Stimulated activated memory B cell treated with anti-CD40 and anti-IgM and Interleukin-4, amounts not matched to agents 10 μg/mL and 1 μg/mL and 100 μg/mL, for 72 hours (primary cell): ENCODE measurements around the gene COL18A1.
"Not testable (repeated sequence)": the region's sequence is repeated elsewhere in the genome, so short reads cannot be mapped to it uniquely, and the experiment has no call there.

Source experiments
- ATAC-seq: fragments of 150-1000 bp; cut with Tn5 transposase; 2 replicates; pipeline ENCODE4 v1.10.0; 2021
- H3K27ac Mint-ChIP-seq: one replicate; pipeline ENCODE4 v1.8.0; 2022; ENCODE audit warnings: mild to moderate bottlenecking, mixed read lengths
- H3K27me3 Mint-ChIP-seq: one replicate; pipeline ENCODE4 v1.8.0; 2022; ENCODE audit warnings: mixed read lengths
- H3K36me3 Mint-ChIP-seq: one replicate; pipeline ENCODE4 v1.8.0; 2022; ENCODE audit warnings: mixed read lengths
- H3K4me1 Mint-ChIP-seq: one replicate; pipeline ENCODE4 v1.8.0; 2022; ENCODE audit warnings: mixed read lengths
- H3K4me3 Mint-ChIP-seq: one replicate; pipeline ENCODE4 v1.8.0; 2022; ENCODE audit warnings: mild to moderate bottlenecking, moderate library complexity, mixed read lengths
- H3K9me3 Mint-ChIP-seq: one replicate; pipeline ENCODE4 v1.8.0; 2022; ENCODE audit warnings: mixed read lengths

The COL18A1 gene

GRCh38 chr21:45440736-45441350 is 35.9 kb downstream of the COL18A1 start:
- H3K9me3 Mint-ChIP-seq: peaks cover 3% of the 10 kb centered on the region
- peaks cover 8% of the 10 kb centered on the region for H3K4me1 Mint-ChIP-seq
- no peak for ATAC-seq
- no peak overlapping the region for H3K27ac Mint-ChIP-seq
- H3K27me3 Mint-ChIP-seq: peaks cover 32% of the 10 kb centered on the region
- H3K36me3 Mint-ChIP-seq: no peaks in the 10 kb centered on the region
- no peak overlapping the region for H3K4me3 Mint-ChIP-seq

DNA sequence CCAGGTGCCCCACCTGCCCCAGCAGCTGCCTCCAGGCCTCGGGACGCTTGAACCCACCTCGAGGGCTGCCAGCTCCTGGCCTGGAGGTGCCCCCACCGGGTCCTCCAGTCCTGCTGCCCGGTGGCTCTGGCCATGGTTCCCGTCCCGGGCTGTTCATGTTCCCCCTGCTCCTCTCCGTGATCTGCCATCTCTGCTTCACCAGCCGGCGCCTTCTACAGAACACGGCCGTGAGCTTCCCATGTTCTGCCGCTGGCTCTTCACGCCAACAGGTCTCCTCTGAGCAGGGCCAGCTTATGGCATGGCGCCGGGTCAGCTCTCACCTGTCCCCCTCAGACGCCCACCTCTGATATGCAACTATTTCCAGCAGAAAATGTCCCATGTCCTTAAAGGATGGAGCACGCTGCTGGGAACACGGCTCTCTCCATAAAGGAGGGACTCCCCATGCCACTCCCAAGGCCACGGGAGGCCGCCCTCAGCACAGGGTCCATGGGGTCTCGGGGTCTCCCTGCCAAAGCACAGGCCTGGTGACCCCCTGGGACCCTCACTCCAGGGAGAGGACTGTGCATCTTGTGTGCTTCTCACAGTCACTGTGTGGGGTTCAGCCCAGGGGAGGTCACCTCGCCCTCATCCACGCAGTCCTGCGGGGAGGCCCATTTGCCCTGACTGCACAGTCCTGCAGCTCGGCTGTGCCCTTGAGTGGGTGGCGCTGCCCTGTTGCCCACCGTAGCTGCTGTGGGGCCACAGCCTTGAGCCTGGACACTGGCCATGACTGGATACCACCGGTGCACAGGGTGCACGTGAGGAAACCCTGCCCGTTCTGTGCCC is 36.7 kb downstream of the COL18A1 start:
- no peak overlapping the region for H3K27ac Mint-ChIP-seq
- H3K36me3 Mint-ChIP-seq: no peaks in the 10 kb centered on the region
- peaks cover 33% of the 10 kb centered on the region for H3K27me3 Mint-ChIP-seq
- peaks cover 3% of the 10 kb centered on the region for H3K9me3 Mint-ChIP-seq
- H3K4me1 Mint-ChIP-seq: peaks cover 8% of the 10 kb centered on the region
- no peak overlapping the region for H3K4me3 Mint-ChIP-seq
- ATAC-seq: no peak

GRCh38 chr21:45442276-45442675 is 37.3 kb downstream of the COL18A1 start:
- no peak for ATAC-seq
- Mint-ChIP-seq H3K9me3 (peaks cover 3% of the 10 kb centered on the region), H3K4me1 (peaks cover 8% of the 10 kb centered on the region), H3K4me3 (no peak overlapping the region), H3K36me3 (no peaks in the 10 kb centered on the region), H3K27me3 (peaks cover 36% of the 10 kb centered on the region), H3K27ac (no peak overlapping the region)

DNA sequence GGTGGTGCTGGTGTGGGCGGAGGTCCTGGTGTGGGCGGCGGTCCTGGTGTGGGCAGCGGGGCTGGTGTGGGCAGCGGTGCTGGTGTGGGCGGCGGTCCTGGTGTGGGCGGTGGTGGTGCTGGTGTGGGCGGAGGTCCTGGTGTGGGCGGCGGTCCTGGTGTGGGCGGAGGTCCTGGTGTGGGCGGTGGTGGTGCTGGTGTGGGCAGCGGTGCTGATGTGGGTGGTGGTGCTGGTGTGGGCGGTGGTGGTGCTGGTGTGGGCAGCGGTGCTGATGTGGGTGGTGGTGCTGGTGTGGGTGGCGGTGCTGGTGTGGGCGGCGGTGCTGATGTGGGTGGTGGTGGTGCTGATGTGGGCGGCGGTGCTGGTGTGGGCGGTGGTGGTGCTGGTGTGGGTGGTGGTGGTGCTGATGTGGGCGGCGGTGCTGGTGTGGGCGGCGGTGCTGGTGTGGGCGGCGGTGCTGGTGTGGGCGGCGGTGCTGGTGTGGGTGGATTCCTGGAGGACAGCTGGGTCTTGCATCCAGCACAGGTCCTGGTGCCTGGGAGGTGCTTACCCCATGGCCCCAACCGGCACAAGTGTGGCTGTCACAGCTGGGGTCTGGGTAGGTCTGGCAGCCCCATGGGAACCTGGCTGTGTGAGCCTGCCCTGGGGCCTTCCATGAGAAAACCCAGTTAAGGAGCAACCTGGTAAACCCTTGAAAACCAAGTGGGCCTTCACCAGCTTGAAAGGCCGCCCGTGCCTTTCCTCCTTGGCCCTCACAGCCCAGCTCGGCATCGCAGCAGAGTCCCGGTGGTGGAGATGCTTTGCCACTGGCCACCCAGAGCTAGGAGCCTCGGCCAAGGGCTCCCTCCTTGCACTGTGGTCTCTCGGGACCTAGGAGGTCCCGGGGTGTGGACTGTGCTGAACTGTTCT is 38.0 kb downstream of the COL18A1 start:
- H3K36me3 Mint-ChIP-seq, H3K4me1 Mint-ChIP-seq, H3K4me3 Mint-ChIP-seq, H3K27ac Mint-ChIP-seq, ATAC-seq, H3K9me3 Mint-ChIP-seq: not testable (repeated sequence)
- H3K27me3 Mint-ChIP-seq: peaks cover 38% of the 10 kb centered on the region

GRCh38 chr21:45443595-45444181 is 38.7 kb downstream of the COL18A1 start:
- no peak for ATAC-seq
- H3K9me3 Mint-ChIP-seq: peaks cover 3% of the 10 kb centered on the region
- peaks cover 46% of the 10 kb centered on the region for H3K27me3 Mint-ChIP-seq
- no peak overlapping the region for H3K27ac Mint-ChIP-seq
- H3K4me1 Mint-ChIP-seq: peaks cover 8% of the 10 kb centered on the region
- no peaks in the 10 kb centered on the region for H3K36me3 Mint-ChIP-seq
- H3K4me3 Mint-ChIP-seq: no peak overlapping the region

DNA sequence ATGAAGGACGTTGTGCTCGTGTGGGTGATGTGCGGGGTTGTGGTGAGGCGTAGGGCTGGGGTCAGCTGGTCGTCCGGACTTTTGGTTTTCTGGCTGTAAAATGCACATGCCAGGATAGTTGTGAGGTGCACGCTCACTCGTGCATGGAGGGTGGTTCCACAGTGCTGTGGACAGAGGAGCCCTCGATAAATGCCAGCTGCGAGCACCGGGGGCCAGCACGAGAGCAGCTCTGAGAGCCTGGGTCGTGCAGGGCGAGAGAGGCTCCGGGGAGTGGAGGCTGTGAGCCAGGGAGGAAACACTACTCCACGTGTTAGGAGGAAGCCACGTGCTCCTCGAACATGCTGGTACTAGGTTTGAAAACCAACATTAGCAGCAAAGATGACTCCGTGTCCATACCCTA is 39.4 kb downstream of the COL18A1 start:
- peaks cover 3% of the 10 kb centered on the region for H3K9me3 Mint-ChIP-seq
- peaks cover 53% of the 10 kb centered on the region for H3K27me3 Mint-ChIP-seq
- no peak overlapping the region for H3K4me3 Mint-ChIP-seq
- H3K4me1 Mint-ChIP-seq: peaks cover 3% of the 10 kb centered on the region
- no peak for ATAC-seq
- no peaks in the 10 kb centered on the region for H3K36me3 Mint-ChIP-seq
- no peak overlapping the region for H3K27ac Mint-ChIP-seq

DNA sequence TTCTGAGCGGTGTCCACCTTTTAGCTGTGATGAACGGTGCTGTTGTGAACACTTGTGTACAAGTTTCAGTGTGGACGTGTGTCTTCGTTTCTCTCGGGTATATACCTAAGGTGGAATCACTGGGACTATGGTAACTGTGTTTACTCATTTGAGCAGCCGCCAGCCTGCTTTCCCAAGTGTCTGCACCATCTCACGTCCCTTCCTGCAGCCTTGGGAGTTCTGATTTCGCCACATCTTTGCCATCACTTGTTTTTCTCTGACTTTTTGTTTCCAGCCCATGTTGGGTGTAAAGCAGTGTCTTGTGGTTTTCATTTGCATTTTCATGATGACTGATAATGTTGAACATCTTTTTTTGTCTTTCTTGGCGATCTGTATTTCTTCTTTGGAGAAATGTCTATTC is 40.4 kb downstream of the COL18A1 start:
- Mint-ChIP-seq H3K4me1 (no peaks in the 10 kb centered on the region), H3K27me3 (peaks cover 63% of the 10 kb centered on the region), H3K36me3 (no peaks in the 10 kb centered on the region), H3K4me3 (no peak overlapping the region), H3K9me3 (peaks cover 3% of the 10 kb centered on the region), H3K27ac (no peak overlapping the region)
- no peak for ATAC-seq

- H3K4me1 Mint-ChIP-seq: no peaks in the 10 kb centered on the region
- no peak overlapping the region for H3K27ac Mint-ChIP-seq
- no peaks in the 10 kb centered on the region for H3K36me3 Mint-ChIP-seq
- ATAC-seq: no peak
- H3K4me3 Mint-ChIP-seq: no peak overlapping the region
- peaks cover 3% of the 10 kb centered on the region for H3K9me3 Mint-ChIP-seq
- peaks cover 51% of the 10 kb centered on the region for H3K27me3 Mint-ChIP-seq
These were observed 42.9 kb downstream of the COL18A1 start for GRCh38 chr21:45447821-45448220.

DNA sequence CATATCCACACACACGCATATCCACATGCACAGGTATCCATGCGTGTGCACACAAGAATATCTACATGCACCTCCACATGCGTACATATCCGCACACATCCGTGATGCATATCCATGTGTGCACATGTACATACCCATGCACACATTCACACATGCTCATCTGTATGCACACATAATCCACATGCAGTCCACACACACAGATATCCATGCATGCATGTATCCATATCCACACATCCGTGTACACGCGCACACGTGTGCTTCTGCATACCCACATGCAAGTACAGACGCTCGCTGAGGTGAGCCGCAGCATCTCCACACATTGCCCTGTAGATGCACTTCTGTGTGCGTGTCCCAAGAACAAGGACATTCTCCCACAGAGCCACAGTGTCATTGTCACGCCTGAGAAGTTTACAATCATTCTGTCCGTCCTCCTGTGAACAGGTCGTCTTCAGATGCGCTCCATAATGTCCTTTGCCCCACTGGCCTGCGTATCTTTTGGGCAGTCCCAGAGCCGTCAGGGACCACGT is 43.4 kb downstream of the COL18A1 start:
- peaks cover 3% of the 10 kb centered on the region for H3K9me3 Mint-ChIP-seq
- ATAC-seq: no peak
- H3K36me3 Mint-ChIP-seq: no peaks in the 10 kb centered on the region
- no peak overlapping the region for H3K4me3 Mint-ChIP-seq
- H3K4me1 Mint-ChIP-seq: no peaks in the 10 kb centered on the region
- peaks cover 51% of the 10 kb centered on the region for H3K27me3 Mint-ChIP-seq
- no peak overlapping the region for H3K27ac Mint-ChIP-seq

DNA sequence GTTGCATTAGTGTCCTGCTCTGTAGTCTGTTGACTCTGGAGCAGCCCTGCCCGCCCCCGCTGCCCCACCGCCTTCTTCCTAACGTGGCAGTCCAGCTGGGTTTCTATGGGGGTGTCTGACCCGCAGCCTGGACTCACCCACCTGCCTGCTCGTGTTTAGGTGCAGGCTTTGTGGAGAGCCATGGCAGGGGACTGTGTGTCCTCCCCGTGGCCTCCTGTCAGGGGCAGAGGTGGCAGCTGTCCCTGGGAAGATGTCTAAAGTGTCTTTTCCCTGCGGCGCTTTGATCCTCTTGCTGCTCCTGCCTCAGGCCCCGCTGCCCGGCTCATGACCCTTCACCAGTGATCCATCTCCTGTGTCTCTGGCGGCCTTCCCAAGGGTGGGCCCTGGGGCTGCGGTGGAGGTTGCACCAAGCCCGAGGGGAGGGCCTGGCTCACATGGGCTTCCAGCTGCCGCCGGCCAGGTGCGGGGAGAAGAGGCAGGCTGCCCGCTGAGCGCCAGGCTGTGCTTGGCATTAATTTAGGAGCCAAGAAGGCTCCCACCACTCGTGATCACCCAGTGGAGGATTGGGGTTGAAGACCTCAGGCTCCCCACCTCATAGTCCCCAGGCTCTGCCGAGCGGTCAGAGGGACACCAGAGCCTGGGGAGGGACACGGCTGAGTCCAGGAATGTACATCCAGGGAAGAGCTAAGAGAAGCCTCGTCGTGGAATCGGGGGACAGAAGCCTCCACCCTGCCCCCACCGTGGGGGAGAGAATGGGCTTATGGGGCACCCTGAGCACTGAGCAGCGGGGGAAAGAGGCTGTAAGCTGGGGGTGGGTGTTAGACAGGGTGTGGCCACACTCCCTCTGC is 44.1 kb downstream of the COL18A1 start:
- no peak overlapping the region for H3K27ac Mint-ChIP-seq
- H3K4me1 Mint-ChIP-seq: no peaks in the 10 kb centered on the region
- peaks cover 51% of the 10 kb centered on the region for H3K27me3 Mint-ChIP-seq
- peaks cover 3% of the 10 kb centered on the region for H3K9me3 Mint-ChIP-seq
- no peak overlapping the region for H3K4me3 Mint-ChIP-seq
- no peak for ATAC-seq
- H3K36me3 Mint-ChIP-seq: no peaks in the 10 kb centered on the region

DNA sequence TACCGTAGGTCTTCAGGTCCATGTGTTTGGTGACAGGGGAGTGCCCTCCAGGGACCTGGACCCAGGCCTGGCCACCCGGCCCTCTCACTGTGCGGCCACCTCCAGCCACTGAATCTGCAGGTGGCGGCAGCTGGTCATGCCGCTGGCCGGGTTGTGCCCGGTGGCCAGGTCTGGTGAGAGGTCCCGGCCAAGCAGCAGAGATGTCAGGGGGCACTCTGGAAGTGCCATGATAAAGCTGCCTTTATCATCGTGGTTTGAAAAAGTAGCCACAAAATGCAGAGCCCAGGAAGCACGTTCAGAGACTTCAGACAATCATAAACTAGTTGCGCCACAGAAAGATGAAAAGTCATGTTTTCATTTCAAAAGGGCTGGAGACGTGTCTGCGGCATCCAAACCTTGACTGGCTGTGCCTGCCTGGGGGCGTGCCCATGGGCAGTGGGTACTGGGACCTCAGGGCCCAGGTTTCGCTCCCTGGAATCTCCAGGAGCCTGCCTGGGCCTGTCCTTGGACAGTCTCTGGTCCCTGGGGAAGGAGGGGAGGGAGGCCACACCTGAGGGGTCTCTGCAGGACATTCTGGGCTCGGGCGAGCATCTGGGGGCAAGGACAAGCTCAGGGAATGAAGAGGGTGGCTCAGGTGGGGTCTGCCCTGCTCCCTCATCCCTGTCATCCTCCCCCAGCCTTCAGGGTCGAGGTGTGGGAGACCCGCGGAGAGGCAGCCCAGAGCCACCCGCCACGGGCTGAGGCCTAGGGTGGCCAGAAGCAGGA is 44.9 kb downstream of the COL18A1 start:
- no peak for ATAC-seq
- Mint-ChIP-seq H3K27me3 (peaks cover 49% of the 10 kb centered on the region), H3K4me1 (no peaks in the 10 kb centered on the region), H3K36me3 (no peaks in the 10 kb centered on the region), H3K9me3 (peaks cover 3% of the 10 kb centered on the region), H3K27ac (no peak overlapping the region), H3K4me3 (no peak overlapping the region)

DNA sequence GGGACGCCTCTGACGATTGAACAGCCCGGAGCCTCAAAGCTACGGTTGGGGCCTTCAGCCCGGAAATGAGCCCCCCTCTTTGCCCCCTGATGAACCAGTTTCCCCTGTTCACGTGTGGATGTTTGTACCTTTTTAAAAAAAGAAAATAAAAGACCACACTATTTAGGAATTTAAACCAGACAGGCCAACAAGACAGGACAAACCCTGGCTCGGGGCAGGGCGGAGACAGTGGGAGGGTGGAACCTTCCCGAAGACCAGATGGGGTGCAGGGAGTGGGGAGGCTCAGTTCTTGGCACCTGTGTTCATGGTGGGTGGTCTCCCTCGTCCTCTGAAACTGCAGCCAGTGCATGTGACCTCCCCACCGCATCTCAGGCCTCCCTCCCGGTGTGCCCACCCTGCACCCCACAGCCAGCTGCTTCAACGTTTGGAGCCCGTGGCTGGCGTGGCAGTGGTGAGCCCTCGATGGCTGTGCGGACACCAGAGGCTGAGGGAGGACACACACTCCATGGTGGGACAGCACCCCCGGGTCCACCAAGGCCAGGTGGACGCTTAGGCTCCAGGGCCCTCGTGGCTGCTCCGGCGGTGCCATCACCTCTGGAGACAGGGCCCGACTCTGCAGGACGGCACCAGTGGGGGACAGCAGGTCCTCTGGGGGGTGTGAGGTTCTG is 45.6 kb downstream of the COL18A1 start:
- peak; percentile 45 for ATAC-seq
- H3K36me3 Mint-ChIP-seq: no peaks in the 10 kb centered on the region
- H3K4me1 Mint-ChIP-seq: no peaks in the 10 kb centered on the region
- no peak overlapping the region for H3K27ac Mint-ChIP-seq
- no peak overlapping the region for H3K4me3 Mint-ChIP-seq
- peaks cover 2% of the 10 kb centered on the region for H3K9me3 Mint-ChIP-seq
- peaks cover 42% of the 10 kb centered on the region for H3K27me3 Mint-ChIP-seq

DNA sequence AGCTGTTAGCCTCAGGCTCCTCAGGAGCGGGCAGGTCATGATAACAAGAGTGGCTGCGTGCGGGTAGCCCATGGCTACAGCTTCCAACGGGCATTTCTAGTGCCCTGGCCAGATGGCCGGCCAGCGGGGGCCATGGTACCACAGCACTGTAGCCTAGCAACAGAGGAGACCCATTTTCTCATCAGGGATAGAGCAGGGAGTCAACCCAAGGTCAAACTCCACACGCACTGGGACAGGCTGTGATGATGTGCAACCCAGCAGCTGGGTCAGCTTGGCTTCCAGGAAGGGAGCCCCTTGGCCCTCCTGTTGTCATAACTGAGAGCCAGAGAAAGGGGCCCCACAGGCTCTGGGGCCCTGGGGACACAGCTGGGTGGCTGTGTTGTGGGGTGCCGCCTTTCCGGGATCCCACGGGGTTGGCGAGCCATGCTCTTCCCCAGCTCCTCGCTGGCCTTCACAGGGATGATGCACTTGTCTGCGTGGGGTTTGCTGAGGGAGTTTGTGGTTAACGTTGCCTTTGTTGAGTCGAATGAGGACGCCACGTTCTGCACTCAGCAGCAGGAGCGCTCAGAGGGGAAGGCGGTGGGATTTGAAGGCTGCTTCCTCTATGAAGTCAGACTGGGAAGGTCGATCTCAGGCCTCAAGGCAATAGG is 46.3 kb downstream of the COL18A1 start:
- H3K4me3 Mint-ChIP-seq: no peak overlapping the region
- no peak for ATAC-seq
- H3K27me3 Mint-ChIP-seq: peaks cover 35% of the 10 kb centered on the region
- H3K36me3 Mint-ChIP-seq: no peaks in the 10 kb centered on the region
- H3K27ac Mint-ChIP-seq: no peak overlapping the region
- H3K9me3 Mint-ChIP-seq: no peaks in the 10 kb centered on the region
- no peaks in the 10 kb centered on the region for H3K4me1 Mint-ChIP-seq
